ENCODE measurements around the gene ANKRD49. TPM values are rescaled to one million over a fixed set of nuclear protein-coding genes. Genes with fewer than 3 reads are reported as not detected.

Gene ANKRD49
- total and polyA plus RNA-seq, 5 experiments from 2014 or later = 26.6 to 64.1 (median 44.9) TPM

Small RNA genes lying within 50 kb of the gene (microRNA-seq; reads per million reads assigned to microRNA genes)
- not detected for gene MIR548L (ENCODE audit: borderline microRNAs expressed)

Other genes starting within 250 kb of the ANKRD49 start
- not detected for gene IZUMO1R, start 189.4 kb upstream of the ANKRD49 start, total RNA-seq
- not detected for gene IZUMO1R, start 189.4 kb upstream of the ANKRD49 start, polyA plus RNA-seq
- under 1 TPM; 0.11 to 0.29 TPM for gene GPR83, start 92.6 kb upstream of the ANKRD49 start, total RNA-seq
- gene GPR83, start 92.6 kb upstream of the ANKRD49 start, polyA plus RNA-seq = under 1 TPM in 1 of 3 donors, not detected in 2; 0.14 TPM
- gene MRE11, start 140 bp upstream of the ANKRD49 start, total RNA-seq = 10 to 100 TPM; 38.8 to 43.5 TPM
- gene MRE11, start 140 bp upstream of the ANKRD49 start, polyA plus RNA-seq = 10 to 100 TPM; 10.3 to 15.8 (median 11.2) TPM
- gene C11orf97, start 18.5 kb downstream of the ANKRD49 start, total RNA-seq = not detected
- not detected for gene C11orf97, start 18.5 kb downstream of the ANKRD49 start, polyA plus RNA-seq
- gene FUT4, start 49.9 kb downstream of the ANKRD49 start, total RNA-seq = 1 to 10 TPM; 5.5 to 5.6 TPM
- 1 to 10 TPM; 1.2 to 1.6 (median 1.2) TPM for gene FUT4, start 49.9 kb downstream of the ANKRD49 start, polyA plus RNA-seq
- 1 to 10 TPM; 1.5 to 1.6 TPM for gene PIWIL4, start 73.4 kb downstream of the ANKRD49 start, total RNA-seq
- gene PIWIL4, start 73.4 kb downstream of the ANKRD49 start, polyA plus RNA-seq = under 1 TPM in 1 of 3 donors, not detected in 2; 0.98 TPM